RWPE2 (cell line): Measurements from ENCODE around the gene PRG2.

Experiments
- ATAC-seq: fragments of 200-7000 bp; cut with Tn5 transposase; 3 replicates; pipeline ENCODE4 v1.9.1; 2021; ENCODE audit warnings: low read depth
- DNase-seq: peaks from one replicate; pipeline ENCODE4 v3.0.0-alpha.2; 2020; ENCODE audit warnings: low spot score
- H3K27ac ChIP-seq: fragments of 450-650 bp; 2 replicates; pipeline ENCODE4 v1.5.1; 2017; ENCODE audit warnings: mild to moderate bottlenecking; ENCODE audit not compliant: poor library complexity, severe bottlenecking
- H3K27me3 ChIP-seq: fragments of 250-450 bp; sonication (Bioruptor Pico); 2 replicates; pipeline ENCODE4 v1.5.1; 2021; ENCODE audit warnings: mild to moderate bottlenecking, moderate library complexity; ENCODE audit not compliant: insufficient read depth, poor library complexity, severe bottlenecking
- H3K36me3 ChIP-seq: fragments of 250-450 bp; sonication (Bioruptor Pico); 2 replicates; pipeline ENCODE4 v1.5.1; 2020; ENCODE audit warnings: low read depth, mild to moderate bottlenecking, moderate library complexity
- H3K4me1 ChIP-seq: fragments of 250-450 bp; sonication (Bioruptor Pico); 2 replicates; pipeline ENCODE4 v1.5.1; 2021; ENCODE audit warnings: mild to moderate bottlenecking, moderate library complexity; ENCODE audit not compliant: insufficient read depth, poor library complexity, severe bottlenecking
- H3K4me3 ChIP-seq: fragments of 250-450 bp; sonication (Bioruptor Pico); 2 replicates; pipeline ENCODE4 v1.5.1; 2021; ENCODE audit warnings: mild to moderate bottlenecking, moderate library complexity; ENCODE audit not compliant: severe bottlenecking
- H3K9me3 ChIP-seq: fragments of 250-450 bp; sonication (Bioruptor Pico); 2 replicates; pipeline ENCODE4 v1.5.1; 2021; ENCODE audit warnings: mild to moderate bottlenecking, moderate library complexity; ENCODE audit not compliant: severe bottlenecking
- CTCF ChIP-seq: fragments of 450-650 bp; IDR thresholded peaks from one replicate; pipeline ENCODE4 v1.5.1; 2017; ENCODE audit warnings: mild to moderate bottlenecking, moderate library complexity; ENCODE audit not compliant: poor library complexity, severe bottlenecking

Gene PRG2

GRCh38 chr11:57390535-57390934, at the start of gene PRG2:
Gene PRG2, minus strand, starts transcription at chr11:57390650. Its CDS starts 706 bp downstream, at chr11:57389944.
- no peaks in the 10 kb centered on the region for H3K36me3 ChIP-seq
- H3K9me3 ChIP-seq, result no peaks in the 10 kb centered on the region
- no peak within 1 kb of the TSS for H3K27ac ChIP-seq
- DNase-seq (no peak), ATAC-seq (no peak)
- no peak for TF ChIP-seq CTCF
- H3K27me3 ChIP-seq, result no peaks in the 10 kb centered on the region
- no peak within 1 kb of the TSS for H3K4me3 ChIP-seq
- no peaks in the 10 kb centered on the region for H3K4me1 ChIP-seq

GRCh38 chr11:57439786-57440185, 49.3 kb upstream of the PRG2 start:
- Histone ChIP-seq H3K4me1 (peaks cover 4% of the 10 kb centered on the region), H3K27me3 (no peaks in the 10 kb centered on the region), H3K27ac (no peak overlapping the region), H3K4me3 (no peak overlapping the region), H3K9me3 (no peaks in the 10 kb centered on the region), H3K36me3 (no peaks in the 10 kb centered on the region)
- ATAC-seq (no peak), DNase-seq (no peak)
- TF ChIP-seq CTCF, result no peak

- Histone ChIP-seq H3K27ac (no peak overlapping the region), H3K9me3 (no peaks in the 10 kb centered on the region), H3K4me3 (no peak overlapping the region), H3K36me3 (no peaks in the 10 kb centered on the region), H3K27me3 (no peaks in the 10 kb centered on the region), H3K4me1 (peaks cover 14% of the 10 kb centered on the region)
- no peak for TF ChIP-seq CTCF
- DNase-seq, result no peak
- no peak for ATAC-seq
Observed at GRCh38 chr11:57438345-57439285, 48.2 kb upstream of the PRG2 start.

GRCh38 chr11:57436031-57436430, 45.6 kb upstream of the PRG2 start:
- no peak overlapping the region for H3K4me3 ChIP-seq
- no peaks in the 10 kb centered on the region for H3K27me3 ChIP-seq
- peaks cover 16% of the 10 kb centered on the region for H3K4me1 ChIP-seq
- no peak for DNase-seq
- no peaks in the 10 kb centered on the region for H3K36me3 ChIP-seq
- no peak for ATAC-seq
- H3K27ac ChIP-seq, result no peak overlapping the region
- H3K9me3 ChIP-seq, result no peaks in the 10 kb centered on the region
- no peak for TF ChIP-seq CTCF
